Liver (tissue), 3 donors: ENCODE results near the gene MIGA1.

Experiments used
- FOXA1 ChIP-seq: IDR thresholded peaks from 2 replicates; pipeline ENCODE4 v1.6.1; 2016; ENCODE audit warnings: antibody characterized with exemption
- GABPA ChIP-seq, 2 donors: IDR thresholded peaks in 1 of 2; conservative IDR thresholded peaks in 1 of 2; 2 replicates each; pipeline ENCODE4 v1.6.1; 2016; ENCODE audit warnings: antibody characterized with exemption in 2 of 2, mild to moderate bottlenecking in 1 of 2, moderate library complexity in 1 of 2
- JUND ChIP-seq, 2 donors: IDR thresholded peaks; 2 replicates each; pipeline ENCODE4 v1.6.1; 2016; ENCODE audit warnings: antibody characterized with exemption in 2 of 2
- NR2F2 ChIP-seq: IDR thresholded peaks from 2 replicates; pipeline ENCODE4 v1.6.1; 2016; ENCODE audit warnings: antibody characterized with exemption
- RAD21 ChIP-seq, 2 donors: IDR thresholded peaks; 2 replicates each; pipeline ENCODE4 v1.6.1; 2016; ENCODE audit warnings: antibody characterized with exemption in 2 of 2, mild to moderate bottlenecking in 2 of 2
- SP1 ChIP-seq: IDR thresholded peaks from 2 replicates; pipeline ENCODE4 v1.6.1; 2018; ENCODE audit warnings: antibody characterized with exemption, mild to moderate bottlenecking
- TAF1 ChIP-seq: conservative IDR thresholded peaks from 2 replicates; pipeline ENCODE4 v1.6.1; 2016; ENCODE audit warnings: antibody characterized with exemption, mild to moderate bottlenecking
- YY1 ChIP-seq: IDR thresholded peaks from 2 replicates; pipeline ENCODE4 v1.6.1; 2016; ENCODE audit warnings: antibody characterized with exemption, mild to moderate bottlenecking
- TF ChIP-seq, protein P1 (sequence below): fragments of 150-350 bp; IDR thresholded peaks from 2 replicates; pipeline ENCODE4 v1.5.1; 2017; ENCODE audit warnings: improper control_type of control experiment, low read depth, low read length; ENCODE audit not compliant: missing input control
- TF ChIP-seq, protein P2 (sequence below): IDR thresholded peaks from 2 replicates; pipeline ENCODE4 v1.6.1; 2016; ENCODE audit warnings: antibody characterized with exemption, mild to moderate bottlenecking
- TF ChIP-seq, protein P3 (sequence below): IDR thresholded peaks from 2 replicates; pipeline ENCODE4 v1.6.1; 2016; ENCODE audit warnings: antibody characterized with exemption
- TF ChIP-seq, protein P4 (sequence below): IDR thresholded peaks from 2 replicates; pipeline ENCODE4 v1.6.1; 2016; ENCODE audit warnings: antibody characterized with exemption
- TF ChIP-seq, protein P5 (sequence below): IDR thresholded peaks from 2 replicates; pipeline ENCODE4 v1.6.1; 2016; ENCODE audit warnings: antibody characterized with exemption
- donor health status: healthy.
- donor health status: healthy.

DNA sequence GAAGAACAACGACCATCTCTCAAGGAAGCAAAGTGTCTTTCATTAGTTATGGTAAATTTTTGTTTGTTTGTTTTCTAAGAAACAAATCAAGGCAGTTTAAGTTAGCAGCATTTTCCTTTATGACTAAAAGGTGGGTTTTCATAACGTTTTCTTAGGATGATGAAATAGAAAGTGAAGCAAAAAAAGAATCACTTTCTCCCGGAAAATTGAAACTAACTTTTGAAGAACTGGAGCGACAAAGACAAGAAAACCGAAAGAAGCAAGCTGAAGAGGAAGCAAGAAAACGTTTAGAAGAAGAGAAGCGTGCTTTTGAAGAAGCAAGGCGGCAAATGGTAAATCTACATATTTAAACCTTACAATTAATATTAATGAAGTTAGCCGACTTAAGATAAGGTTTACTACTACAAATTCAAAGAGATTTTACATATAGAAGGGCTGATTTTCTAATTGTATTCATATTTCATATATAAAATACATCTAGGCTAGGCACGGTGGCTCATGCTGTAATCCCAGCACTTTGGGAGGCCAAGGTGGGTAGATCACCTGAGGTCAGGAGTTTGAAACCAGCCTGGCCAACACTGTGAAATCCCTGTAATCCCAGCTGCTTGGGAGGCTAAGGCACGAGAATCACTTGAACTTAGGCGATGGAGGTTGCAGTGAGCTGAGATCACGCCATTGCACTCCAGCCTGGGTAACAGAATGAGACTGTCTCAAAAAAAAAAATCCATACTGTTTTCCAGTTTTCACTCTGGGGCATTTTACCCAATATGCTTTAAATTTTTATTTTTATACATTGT lies 147.3 kb downstream of the MIGA1 start:
- TF ChIP-seq, protein P1, sequence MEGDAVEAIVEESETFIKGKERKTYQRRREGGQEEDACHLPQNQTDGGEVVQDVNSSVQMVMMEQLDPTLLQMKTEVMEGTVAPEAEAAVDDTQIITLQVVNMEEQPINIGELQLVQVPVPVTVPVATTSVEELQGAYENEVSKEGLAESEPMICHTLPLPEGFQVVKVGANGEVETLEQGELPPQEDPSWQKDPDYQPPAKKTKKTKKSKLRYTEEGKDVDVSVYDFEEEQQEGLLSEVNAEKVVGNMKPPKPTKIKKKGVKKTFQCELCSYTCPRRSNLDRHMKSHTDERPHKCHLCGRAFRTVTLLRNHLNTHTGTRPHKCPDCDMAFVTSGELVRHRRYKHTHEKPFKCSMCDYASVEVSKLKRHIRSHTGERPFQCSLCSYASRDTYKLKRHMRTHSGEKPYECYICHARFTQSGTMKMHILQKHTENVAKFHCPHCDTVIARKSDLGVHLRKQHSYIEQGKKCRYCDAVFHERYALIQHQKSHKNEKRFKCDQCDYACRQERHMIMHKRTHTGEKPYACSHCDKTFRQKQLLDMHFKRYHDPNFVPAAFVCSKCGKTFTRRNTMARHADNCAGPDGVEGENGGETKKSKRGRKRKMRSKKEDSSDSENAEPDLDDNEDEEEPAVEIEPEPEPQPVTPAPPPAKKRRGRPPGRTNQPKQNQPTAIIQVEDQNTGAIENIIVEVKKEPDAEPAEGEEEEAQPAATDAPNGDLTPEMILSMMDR = no peak
- no peak for TF ChIP-seq YY1
- TF ChIP-seq, protein P2, sequence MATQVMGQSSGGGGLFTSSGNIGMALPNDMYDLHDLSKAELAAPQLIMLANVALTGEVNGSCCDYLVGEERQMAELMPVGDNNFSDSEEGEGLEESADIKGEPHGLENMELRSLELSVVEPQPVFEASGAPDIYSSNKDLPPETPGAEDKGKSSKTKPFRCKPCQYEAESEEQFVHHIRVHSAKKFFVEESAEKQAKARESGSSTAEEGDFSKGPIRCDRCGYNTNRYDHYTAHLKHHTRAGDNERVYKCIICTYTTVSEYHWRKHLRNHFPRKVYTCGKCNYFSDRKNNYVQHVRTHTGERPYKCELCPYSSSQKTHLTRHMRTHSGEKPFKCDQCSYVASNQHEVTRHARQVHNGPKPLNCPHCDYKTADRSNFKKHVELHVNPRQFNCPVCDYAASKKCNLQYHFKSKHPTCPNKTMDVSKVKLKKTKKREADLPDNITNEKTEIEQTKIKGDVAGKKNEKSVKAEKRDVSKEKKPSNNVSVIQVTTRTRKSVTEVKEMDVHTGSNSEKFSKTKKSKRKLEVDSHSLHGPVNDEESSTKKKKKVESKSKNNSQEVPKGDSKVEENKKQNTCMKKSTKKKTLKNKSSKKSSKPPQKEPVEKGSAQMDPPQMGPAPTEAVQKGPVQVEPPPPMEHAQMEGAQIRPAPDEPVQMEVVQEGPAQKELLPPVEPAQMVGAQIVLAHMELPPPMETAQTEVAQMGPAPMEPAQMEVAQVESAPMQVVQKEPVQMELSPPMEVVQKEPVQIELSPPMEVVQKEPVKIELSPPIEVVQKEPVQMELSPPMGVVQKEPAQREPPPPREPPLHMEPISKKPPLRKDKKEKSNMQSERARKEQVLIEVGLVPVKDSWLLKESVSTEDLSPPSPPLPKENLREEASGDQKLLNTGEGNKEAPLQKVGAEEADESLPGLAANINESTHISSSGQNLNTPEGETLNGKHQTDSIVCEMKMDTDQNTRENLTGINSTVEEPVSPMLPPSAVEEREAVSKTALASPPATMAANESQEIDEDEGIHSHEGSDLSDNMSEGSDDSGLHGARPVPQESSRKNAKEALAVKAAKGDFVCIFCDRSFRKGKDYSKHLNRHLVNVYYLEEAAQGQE = no peak
- TF ChIP-seq GABPA (IDR thresholded peaks at IDR 0.05 in 1 of 2, conservative IDR thresholded peaks at IDR 0.05 in 1 of 2) = no peak
- TF ChIP-seq SP1 = no peak
- TF ChIP-seq, protein P3, sequence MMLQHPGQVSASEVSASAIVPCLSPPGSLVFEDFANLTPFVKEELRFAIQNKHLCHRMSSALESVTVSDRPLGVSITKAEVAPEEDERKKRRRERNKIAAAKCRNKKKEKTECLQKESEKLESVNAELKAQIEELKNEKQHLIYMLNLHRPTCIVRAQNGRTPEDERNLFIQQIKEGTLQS = no peak
- no peak for TF ChIP-seq RAD21 (IDR thresholded peaks at IDR 0.05)
- TF ChIP-seq, protein P4, sequence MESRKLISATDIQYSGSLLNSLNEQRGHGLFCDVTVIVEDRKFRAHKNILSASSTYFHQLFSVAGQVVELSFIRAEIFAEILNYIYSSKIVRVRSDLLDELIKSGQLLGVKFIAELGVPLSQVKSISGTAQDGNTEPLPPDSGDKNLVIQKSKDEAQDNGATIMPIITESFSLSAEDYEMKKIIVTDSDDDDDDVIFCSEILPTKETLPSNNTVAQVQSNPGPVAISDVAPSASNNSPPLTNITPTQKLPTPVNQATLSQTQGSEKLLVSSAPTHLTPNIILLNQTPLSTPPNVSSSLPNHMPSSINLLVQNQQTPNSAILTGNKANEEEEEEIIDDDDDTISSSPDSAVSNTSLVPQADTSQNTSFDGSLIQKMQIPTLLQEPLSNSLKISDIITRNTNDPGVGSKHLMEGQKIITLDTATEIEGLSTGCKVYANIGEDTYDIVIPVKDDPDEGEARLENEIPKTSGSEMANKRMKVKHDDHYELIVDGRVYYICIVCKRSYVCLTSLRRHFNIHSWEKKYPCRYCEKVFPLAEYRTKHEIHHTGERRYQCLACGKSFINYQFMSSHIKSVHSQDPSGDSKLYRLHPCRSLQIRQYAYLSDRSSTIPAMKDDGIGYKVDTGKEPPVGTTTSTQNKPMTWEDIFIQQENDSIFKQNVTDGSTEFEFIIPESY = no peak
- TF ChIP-seq, protein P5, sequence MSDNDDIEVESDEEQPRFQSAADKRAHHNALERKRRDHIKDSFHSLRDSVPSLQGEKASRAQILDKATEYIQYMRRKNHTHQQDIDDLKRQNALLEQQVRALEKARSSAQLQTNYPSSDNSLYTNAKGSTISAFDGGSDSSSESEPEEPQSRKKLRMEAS = no peak
- no peak for TF ChIP-seq JUND (IDR thresholded peaks at IDR 0.05)
- no peak for TF ChIP-seq NR2F2
- TF ChIP-seq FOXA1 = no peak
- TF ChIP-seq TAF1 = no peak
